ENCODE results near the gene NEDD9. TPM values are rescaled to one million over a fixed set of nuclear protein-coding genes. Genes with fewer than 3 reads are reported as not detected.
A peak's percentile ranks its signal among the peaks of the same experiment; 100 is the strongest.

NEDD9 gene
- total and polyA plus RNA-seq, 2 of the 13 experiments (the other 11 are each of a cell fraction or from before 2014, with no cell fraction given): 27.1 to 389 TPM

GRCh38 chr6:11207199-11207968, 25.1 kb downstream of the NEDD9 start (continued):
- TF ChIP-seq AHDC1 (CRISPR knock-in tag; IDR thresholded peaks at IDR 0.05; ENCODE audit: borderline replicate concordance): 0 out of 2 replicates have a peak, but pooled peaks have one; percentile 58
- TF ChIP-seq HBP1 (CRISPR knock-in tag; IDR thresholded peaks at IDR 0.05; ENCODE audit: low read depth): peak; percentile 88
- peak; percentile 77; the same call in 1 of the 2 replicates for TF ChIP-seq MLX (CRISPR knock-in tag; IDR thresholded peaks at IDR 0.05)
- TF ChIP-seq SPEN (CRISPR knock-in tag; IDR thresholded peaks at IDR 0.05; ENCODE audit: low read depth): no peak; the same call in 1 of the 2 replicates
- peak; percentile 74; the same call in 1 of the 2 replicates for TF ChIP-seq FOXP1 (IDR thresholded peaks at IDR 0.05)
- TF ChIP-seq FOXP1 (CRISPR knock-in tag; IDR thresholded peaks at IDR 0.05): peak; percentile 87
- TF ChIP-seq ASH2L (IDR thresholded peaks at IDR 0.05; ENCODE audit: insufficient read length, low read depth, low read length): peak; percentile 50
- TF ChIP-seq EP300 (IDR thresholded peaks at IDR 0.05; ENCODE audit: low read depth in 2 of 2, low read length in 2 of 2): peak; percentile 78 to 88
- peak; percentile 94 for TF ChIP-seq EP300 (CRISPR knock-in tag; IDR thresholded peaks at IDR 0.05; ENCODE audit: borderline replicate concordance)
- no peak for TF ChIP-seq MAZ (IDR thresholded peaks at IDR 0.05; ENCODE audit: borderline replicate concordance, low read depth, low read length)
- peak; percentile 36; the same call in 1 of the 2 replicates for TF ChIP-seq MAZ (CRISPR knock-in tag; IDR thresholded peaks at IDR 0.05; ENCODE audit: low read depth)
- TF ChIP-seq TCF12 (IDR thresholded peaks at IDR 0.05): no peak
- no peak for TF ChIP-seq TCF12 (CRISPR knock-in tag; IDR thresholded peaks at IDR 0.05)
- TF ChIP-seq ZMAT3 (CRISPR knock-in tag; conservative IDR thresholded peaks at IDR 0.05): 0 out of 2 replicates have a peak, but pooled peaks have one; percentile 40
- peak; percentile 76 for TF ChIP-seq ELF3 (CRISPR knock-in tag; IDR thresholded peaks at IDR 0.05)
- peak; percentile 74; the same call in 1 of the 2 replicates for TF ChIP-seq ZBTB21 (CRISPR knock-in tag; IDR thresholded peaks at IDR 0.05)
- TF ChIP-seq ZNF12 (CRISPR knock-in tag; IDR thresholded peaks at IDR 0.05): peak; percentile 94
- TF ChIP-seq, protein P1, sequence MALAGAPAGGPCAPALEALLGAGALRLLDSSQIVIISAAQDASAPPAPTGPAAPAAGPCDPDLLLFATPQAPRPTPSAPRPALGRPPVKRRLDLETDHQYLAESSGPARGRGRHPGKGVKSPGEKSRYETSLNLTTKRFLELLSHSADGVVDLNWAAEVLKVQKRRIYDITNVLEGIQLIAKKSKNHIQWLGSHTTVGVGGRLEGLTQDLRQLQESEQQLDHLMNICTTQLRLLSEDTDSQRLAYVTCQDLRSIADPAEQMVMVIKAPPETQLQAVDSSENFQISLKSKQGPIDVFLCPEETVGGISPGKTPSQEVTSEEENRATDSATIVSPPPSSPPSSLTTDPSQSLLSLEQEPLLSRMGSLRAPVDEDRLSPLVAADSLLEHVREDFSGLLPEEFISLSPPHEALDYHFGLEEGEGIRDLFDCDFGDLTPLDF (CRISPR knock-in tag; IDR thresholded peaks at IDR 0.05): no peak
- TF ChIP-seq ZNF672 (CRISPR knock-in tag; IDR thresholded peaks at IDR 0.05): no peak
- TF ChIP-seq CEBPB (IDR thresholded peaks at IDR 0.05; ENCODE audit: borderline replicate concordance, low read depth, low read length): peak; percentile 100
- TF ChIP-seq RBFOX2 (IDR thresholded peaks at IDR 0.05; ENCODE audit: low read depth, low read length): no peak
- peak; percentile 44 for TF ChIP-seq HNF4A (CRISPR knock-in tag; IDR thresholded peaks at IDR 0.05)

Measured in HepG2 (cell line).